Kidney (tissue), 14 donors: Measurements from ENCODE around the gene SLITRK3. TPM values are rescaled to one million over a fixed set of nuclear protein-coding genes. Genes with fewer than 3 reads are reported as not detected.

Experiments used
- DNase-seq, 5 donors: peaks; one replicate each; pipeline ENCODE4 v3.0.0-alpha.2; 2013 to 2020
- FAIRE-seq: peaks from 2 replicates; lab custom pipeline; 2012; peaks lifted over from hg19 to GRCh38; lab: Jason Lieb, UNC
- H3K27ac ChIP-seq, 2 donors: one replicate each; pipeline ENCODE4 v1.7.0; 2013; ENCODE audit warnings: low read depth in 2 of 2, low read length in 2 of 2, inconsistent platforms in 1 of 2
- H3K27me3 ChIP-seq: one replicate; pipeline ENCODE4 v1.7.1; 2013; ENCODE audit warnings: low read length, inconsistent platforms; ENCODE audit not compliant: control insufficient read depth, insufficient read depth
- H3K36me3 ChIP-seq, 3 donors: one replicate each; pipeline versions ENCODE4 v1.7.0 to v1.7.1; 2013; ENCODE audit warnings: low read length in 3 of 3, control low read depth in 1 of 3, inconsistent platforms in 1 of 3; ENCODE audit not compliant: insufficient read depth in 3 of 3, control insufficient read depth in 2 of 3
- H3K4me1 ChIP-seq, 3 donors: one replicate each; pipeline versions ENCODE4 v1.7.0 to v1.7.1; 2013; ENCODE audit warnings: low read length in 3 of 3, inconsistent platforms in 1 of 3, low read depth in 1 of 3; ENCODE audit not compliant: control insufficient read depth in 2 of 3, insufficient read depth in 2 of 3
- H3K4me3 ChIP-seq, 3 donors: one replicate each; pipeline versions ENCODE4 v1.7.0 to v1.8.1; 2013; ENCODE audit warnings: low read length in 3 of 3, control low read depth in 1 of 3, inconsistent platforms in 1 of 3
- H3K9ac ChIP-seq, 3 donors: one replicate each; pipeline versions ENCODE4 v1.7.0 to v1.7.1; 2013; ENCODE audit warnings: low read length in 3 of 3, control low read depth in 1 of 3, inconsistent platforms in 1 of 3
- H3K9me3 ChIP-seq, 3 donors: one replicate each; pipeline versions ENCODE4 v1.7.0 to v1.7.1; 2013; ENCODE audit warnings: low read length in 3 of 3, control low read depth in 1 of 3, inconsistent platforms in 1 of 3; ENCODE audit not compliant: control insufficient read depth in 2 of 3, insufficient read depth in 1 of 3
- intact Hi-C: fragments of 100-400 bp; cut with DNase I; formaldehyde crosslinking; loops from one replicate; pipeline ENCODE4 v1.11.1; 2022
- polyA plus RNA-seq: library from polyadenylated mRNA; stranded (reverse); fragments of 350-450 nt; fragmentation: Illumina TruSeq; extraction: RNeasy Lipid Tissue Mini Kit (QIAGEN cat#74804); gene quantifications from one replicate; pipeline ENCODE4 v1.2.3, GENCODE V29; 2014; ENCODE audit warnings: low read depth, low replicate concordance; ENCODE audit not compliant: insufficient read depth
- total RNA-seq: library from RNA; stranded (reverse); fragmentation: NEBNext Ultra II Directional; extraction: Animal tissue kit (Norgen Biotek cat#: 25700); gene quantifications from one replicate; pipeline ENCODE4 v1.2.1, GENCODE V29; 2021
- TF ChIP-seq, protein P1 (sequence below): IDR thresholded peaks from 3 replicates; pipeline ENCODE4 v1.5.1; 2012; ENCODE audit warnings: mild to moderate bottlenecking, moderate library complexity, borderline replicate concordance; ENCODE audit not compliant: insufficient read depth; ENCODE audit errors: extremely low read depth
- donor health status: control.
- donor health status: control.
- donor health status: control.
- donor health status: control.
- donor health status: control.
- donor health status: DM: yes; HTN: yes; CAD: no.
- donor health status: Normal renal cell carcinoma (clear cell type).

Gene SLITRK3
- total and polyA plus RNA-seq, 2 donors from 2014 or later = 0.30 to 0.44 TPM

DNA sequence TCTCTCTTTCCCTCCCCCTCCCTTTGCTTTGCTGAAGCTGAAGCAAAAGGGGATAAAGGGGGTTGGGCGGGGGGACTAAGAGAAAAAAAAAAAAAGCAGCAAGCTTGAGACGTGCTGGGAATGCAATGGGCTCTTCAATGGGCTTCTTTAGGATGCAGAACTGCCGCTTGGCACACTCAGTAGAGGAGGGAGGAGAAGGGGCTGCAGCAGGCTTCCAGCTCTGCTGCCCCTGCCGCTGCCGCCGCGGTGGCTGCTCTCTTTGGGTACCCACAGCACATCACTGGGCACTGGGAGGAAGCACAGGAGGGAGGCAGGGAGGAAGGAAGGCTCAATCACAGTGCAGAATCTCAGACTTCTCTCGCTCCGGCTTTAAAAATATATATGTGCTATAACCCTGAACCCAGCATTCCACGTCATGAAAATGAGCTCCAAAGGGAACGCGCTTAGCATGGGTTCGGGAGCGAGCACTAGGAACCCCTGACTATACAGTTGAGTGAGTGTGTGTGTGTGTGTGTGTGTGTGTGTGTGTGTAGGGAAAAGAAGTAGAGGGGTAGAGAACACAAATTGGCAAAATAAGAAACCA lies 3.5 kb downstream of the SLITRK3 start:
- intact Hi-C loops = no loop called here
- H3K9me3 ChIP-seq = no peaks in the 10 kb centered on the region
- DNase-seq = peak in 4 of 5 donors; percentile 17 to 39 (median 28)
- no peak for FAIRE-seq
- no peaks in the 10 kb centered on the region for H3K36me3 ChIP-seq
- H3K9ac ChIP-seq = no peak overlapping the region
- H3K4me1 ChIP-seq = peaks cover 0 to 11% (median 10%) of the 10 kb centered on the region in 3 donors
- TF ChIP-seq, protein P1, sequence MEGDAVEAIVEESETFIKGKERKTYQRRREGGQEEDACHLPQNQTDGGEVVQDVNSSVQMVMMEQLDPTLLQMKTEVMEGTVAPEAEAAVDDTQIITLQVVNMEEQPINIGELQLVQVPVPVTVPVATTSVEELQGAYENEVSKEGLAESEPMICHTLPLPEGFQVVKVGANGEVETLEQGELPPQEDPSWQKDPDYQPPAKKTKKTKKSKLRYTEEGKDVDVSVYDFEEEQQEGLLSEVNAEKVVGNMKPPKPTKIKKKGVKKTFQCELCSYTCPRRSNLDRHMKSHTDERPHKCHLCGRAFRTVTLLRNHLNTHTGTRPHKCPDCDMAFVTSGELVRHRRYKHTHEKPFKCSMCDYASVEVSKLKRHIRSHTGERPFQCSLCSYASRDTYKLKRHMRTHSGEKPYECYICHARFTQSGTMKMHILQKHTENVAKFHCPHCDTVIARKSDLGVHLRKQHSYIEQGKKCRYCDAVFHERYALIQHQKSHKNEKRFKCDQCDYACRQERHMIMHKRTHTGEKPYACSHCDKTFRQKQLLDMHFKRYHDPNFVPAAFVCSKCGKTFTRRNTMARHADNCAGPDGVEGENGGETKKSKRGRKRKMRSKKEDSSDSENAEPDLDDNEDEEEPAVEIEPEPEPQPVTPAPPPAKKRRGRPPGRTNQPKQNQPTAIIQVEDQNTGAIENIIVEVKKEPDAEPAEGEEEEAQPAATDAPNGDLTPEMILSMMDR = no peak
- no peak overlapping the region for H3K27ac ChIP-seq
- H3K27me3 ChIP-seq = peaks cover 41% of the 10 kb centered on the region
- H3K4me3 ChIP-seq = no peak overlapping the region

DNA sequence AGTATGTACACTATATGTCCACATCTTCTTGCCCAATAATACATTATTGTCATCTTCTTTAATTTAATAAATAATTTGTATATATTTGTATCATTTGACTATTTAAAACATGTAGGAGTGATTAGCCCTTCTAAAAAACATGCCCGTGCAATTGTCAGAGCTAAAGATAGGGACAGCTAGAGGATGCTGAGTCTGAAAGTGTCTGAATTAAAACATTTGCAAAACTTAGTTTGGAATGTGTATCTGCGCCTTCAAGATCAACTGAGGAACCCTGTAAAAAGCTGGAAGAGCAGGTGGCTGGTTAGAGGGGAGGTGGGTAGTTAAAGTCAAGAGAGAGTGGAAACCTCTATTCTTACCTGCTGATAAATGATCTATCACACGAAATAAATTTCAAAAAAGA lies 4.7 kb downstream of the SLITRK3 start:
- no peak for FAIRE-seq
- no peak overlapping the region for H3K9ac ChIP-seq
- no peaks in the 10 kb centered on the region for H3K9me3 ChIP-seq
- peaks cover 30% of the 10 kb centered on the region for H3K27me3 ChIP-seq
- TF ChIP-seq, protein P1 = no peak
- no peak for DNase-seq
- H3K4me1 ChIP-seq = peaks cover 0 to 10% (median 7%) of the 10 kb centered on the region in 3 donors
- no peaks in the 10 kb centered on the region for H3K36me3 ChIP-seq
- no peak overlapping the region for H3K4me3 ChIP-seq
- H3K27ac ChIP-seq = no peak overlapping the region
- intact Hi-C loops = no loop called here

DNA sequence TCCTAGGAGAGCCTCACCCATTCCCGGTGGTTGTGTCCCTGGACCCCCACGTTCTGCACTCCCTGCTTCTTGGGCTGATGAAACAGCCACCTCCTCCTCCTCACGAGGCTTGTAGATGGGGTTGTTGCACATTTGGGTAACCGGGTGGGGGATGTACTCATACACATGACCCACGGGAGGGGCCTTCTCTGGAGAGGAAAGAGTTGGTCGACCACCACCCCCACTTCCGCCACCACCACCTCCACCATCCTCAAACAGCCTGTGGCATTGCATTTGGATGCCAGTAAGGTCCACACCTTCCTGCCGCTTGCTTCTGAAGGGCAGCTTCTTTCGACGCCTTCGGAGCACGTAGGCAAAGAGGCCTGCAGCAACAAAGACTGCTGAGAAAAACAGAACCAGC lies 7.7 kb downstream of the SLITRK3 start:
- Histone ChIP-seq H3K9me3 (no peaks in the 10 kb centered on the region), H3K27ac (no peak overlapping the region), H3K36me3 (no peaks in the 10 kb centered on the region), H3K4me3 (no peak overlapping the region), H3K27me3 (peaks cover 6% of the 10 kb centered on the region), H3K4me1 (peaks cover 0 to under 1% (median 0%) of the 10 kb centered on the region in 3 donors), H3K9ac (no peak overlapping the region)
- DNase-seq (no peak), FAIRE-seq (no peak)
- TF ChIP-seq, protein P1 = no peak
- intact Hi-C loops = no loop called here
